Measurements from ENCODE around the gene KCNC4. TPM values are rescaled to one million over a fixed set of nuclear protein-coding genes. Genes with fewer than 3 reads are reported as not detected.
A peak's percentile ranks its signal among the peaks of the same experiment; 100 is the strongest.

KCNC4 gene
- total RNA-seq, 2 experiments from 2014 or later = 13.9 to 14.3 TPM

DNA sequence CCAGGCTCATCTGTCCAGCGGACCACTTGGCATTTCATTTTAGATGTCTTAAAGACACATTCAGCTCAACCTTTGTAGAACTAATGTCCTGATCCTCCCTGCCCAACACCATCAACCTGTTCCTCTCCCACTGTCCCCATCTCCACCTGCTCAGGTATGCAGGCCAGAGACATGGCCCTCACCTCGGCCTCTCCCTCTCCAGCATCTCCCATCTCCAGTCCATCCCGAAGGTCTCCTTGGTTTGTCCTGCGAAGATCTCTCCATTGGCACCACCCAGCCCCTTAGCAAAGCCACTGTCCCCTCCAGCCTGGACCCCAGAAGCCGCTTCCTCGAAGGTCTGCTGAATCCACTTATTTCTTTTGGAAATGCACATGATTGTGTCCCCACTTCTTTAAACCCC is 20.9 kb upstream of the KCNC4 start:
- H3K27ac Mint-ChIP-seq = no peak overlapping the region
- intact Hi-C loops (cut with DNase I, micrococcal nuclease) = loop anchor here in 1 of 2 experiments (10.0 kb wide), 1 partner anchor 416 kb away; the partner anchor contains the start of gene KCNA2
- no peak overlapping the region for H3K4me3 Mint-ChIP-seq
- no peak for DNase-seq
- no peaks in the 10 kb centered on the region for H3K36me3 Mint-ChIP-seq (ENCODE audit: low read depth)
- peaks cover 10% of the 10 kb centered on the region for H3K27me3 Mint-ChIP-seq
- ChIA-PET CTCF (interaction anchor here (0.6 to 2.6 kb wide), 2 partner anchors 7 to 13 kb away, joined by 3 to 7 read pairs; no protein-coding TSS in a partner anchor), POLR2A (no interaction called here)
- H3K9me3 Mint-ChIP-seq (ENCODE audit: low read depth) = no peaks in the 10 kb centered on the region
- ATAC-seq = no peak
- H3K4me1 Mint-ChIP-seq = peaks cover 8% of the 10 kb centered on the region

DNA sequence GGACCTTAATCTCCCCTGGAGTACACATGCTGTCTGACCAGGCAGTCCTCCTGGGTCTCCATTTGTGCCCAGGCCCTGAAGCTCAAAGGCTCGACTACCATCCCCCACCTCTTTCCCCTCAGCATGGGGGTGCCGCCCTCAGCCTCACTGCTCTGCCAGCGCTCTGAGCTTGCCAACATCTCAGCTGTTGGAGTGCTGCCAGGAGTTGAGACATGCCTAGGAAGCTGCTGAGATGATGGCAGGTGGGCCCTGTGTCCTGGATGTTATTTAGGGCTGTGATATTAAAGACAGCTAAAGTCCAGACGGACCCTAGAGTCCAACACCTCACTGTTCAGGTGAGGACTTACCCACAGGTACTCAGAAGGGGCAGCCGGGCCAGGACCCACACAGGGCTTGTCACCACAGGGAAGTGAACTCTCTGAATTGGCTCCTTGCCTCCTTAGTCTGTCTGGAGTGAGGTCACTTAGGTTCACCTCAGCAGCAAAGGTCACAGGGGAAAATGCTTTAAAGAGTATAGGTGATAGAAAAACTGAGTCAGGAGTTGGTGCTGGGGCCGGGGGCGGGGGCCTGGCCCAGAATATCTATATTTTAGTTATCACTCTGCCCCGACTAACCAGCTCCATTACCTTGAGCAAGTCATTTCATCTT is 19.7 kb upstream of the KCNC4 start:
- Mint-ChIP-seq H3K9me3 (ENCODE audit: low read depth) (no peaks in the 10 kb centered on the region), H3K27me3 (peaks cover 6% of the 10 kb centered on the region), H3K36me3 (ENCODE audit: low read depth) (no peaks in the 10 kb centered on the region), H3K27ac (no peak overlapping the region), H3K4me1 (peaks cover 8% of the 10 kb centered on the region), H3K4me3 (no peak overlapping the region)
- ATAC-seq (peak; percentile 87), DNase-seq (no peak)
- intact Hi-C loops (cut with DNase I, micrococcal nuclease) = no loop called here
- POLR2A ChIA-PET = no interaction called here
- CTCF ChIA-PET = interaction anchor here (0.5 to 5.2 kb wide), 7 partner anchors 13 to 418 kb away, joined by 3 to 31 read pairs (median 4); no protein-coding TSS in a partner anchor

DNA sequence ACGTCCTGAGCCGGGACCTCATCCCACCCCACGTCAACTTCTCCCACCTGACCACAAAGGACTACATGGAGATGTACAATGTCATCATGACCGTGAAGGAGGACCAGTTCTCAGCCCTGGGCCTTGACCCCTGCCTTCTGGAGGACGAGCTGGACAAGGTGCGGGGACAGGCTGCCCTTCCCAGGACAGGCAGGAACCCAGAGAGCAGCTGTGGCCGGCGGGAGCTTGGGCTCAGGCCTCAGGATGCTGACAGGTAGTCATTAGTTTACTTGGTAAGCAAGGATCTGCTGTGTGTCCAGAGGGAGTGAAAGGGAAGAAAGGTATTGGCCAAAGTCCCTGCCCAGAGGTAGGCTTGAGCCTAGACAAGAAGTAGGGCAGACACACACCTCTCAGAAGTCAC is 17.6 kb upstream of the KCNC4 start:
- CTCF ChIA-PET = interaction anchor here (0.6 to 5.2 kb wide), 3 partner anchors 11 to 1468 kb away, joined by 4 to 31 read pairs (median 4); no protein-coding TSS in a partner anchor
- POLR2A ChIA-PET = no interaction called here
- intact Hi-C loops (cut with DNase I, micrococcal nuclease) = no loop called here

DNA sequence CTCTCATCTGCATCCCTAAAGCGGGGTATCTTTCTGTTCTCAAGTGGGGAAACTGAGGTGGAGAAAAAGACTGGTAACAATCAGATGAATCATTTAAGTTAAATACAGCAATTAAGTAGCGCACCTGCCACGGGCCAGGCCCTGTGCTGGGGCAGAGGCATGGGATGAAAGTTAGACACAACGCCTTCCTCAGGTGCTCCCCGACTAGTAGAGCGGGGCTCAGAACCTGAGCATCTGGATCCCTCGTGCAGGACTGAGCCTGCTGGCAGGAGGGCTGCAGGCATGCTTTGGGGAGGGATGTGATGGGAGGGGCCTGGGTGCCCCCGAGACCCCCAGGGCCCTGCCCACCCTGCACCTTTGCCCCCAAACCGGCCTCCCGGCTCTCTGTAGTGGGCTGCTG is 14.9 kb upstream of the KCNC4 start:
- H3K4me1 Mint-ChIP-seq = peaks cover 8% of the 10 kb centered on the region
- intact Hi-C loops (cut with DNase I, micrococcal nuclease) = no loop called here
- no peak overlapping the region for H3K4me3 Mint-ChIP-seq
- POLR2A ChIA-PET = no interaction called here
- no peaks in the 10 kb centered on the region for H3K27me3 Mint-ChIP-seq
- ATAC-seq (no peak), DNase-seq (no peak)
- H3K36me3 Mint-ChIP-seq (ENCODE audit: low read depth) = no peaks in the 10 kb centered on the region
- H3K9me3 Mint-ChIP-seq (ENCODE audit: low read depth) = no peaks in the 10 kb centered on the region
- CTCF ChIA-PET = interaction anchor here (0.9 to 2.8 kb wide), 3 partner anchors 13 to 118 kb away, joined by 3 to 8 read pairs (median 3); no protein-coding TSS in a partner anchor
- H3K27ac Mint-ChIP-seq = no peak overlapping the region

More for the DNA sequence above, 17.6 kb upstream of the KCNC4 start:
- Mint-ChIP-seq H3K36me3 (ENCODE audit: low read depth) (no peaks in the 10 kb centered on the region), H3K4me3 (no peak overlapping the region), H3K4me1 (peaks cover 8% of the 10 kb centered on the region), H3K27me3 (peaks cover 2% of the 10 kb centered on the region), H3K27ac (no peak overlapping the region), H3K9me3 (ENCODE audit: low read depth) (no peaks in the 10 kb centered on the region)
- no peak for DNase-seq
- ATAC-seq = no peak

DNA sequence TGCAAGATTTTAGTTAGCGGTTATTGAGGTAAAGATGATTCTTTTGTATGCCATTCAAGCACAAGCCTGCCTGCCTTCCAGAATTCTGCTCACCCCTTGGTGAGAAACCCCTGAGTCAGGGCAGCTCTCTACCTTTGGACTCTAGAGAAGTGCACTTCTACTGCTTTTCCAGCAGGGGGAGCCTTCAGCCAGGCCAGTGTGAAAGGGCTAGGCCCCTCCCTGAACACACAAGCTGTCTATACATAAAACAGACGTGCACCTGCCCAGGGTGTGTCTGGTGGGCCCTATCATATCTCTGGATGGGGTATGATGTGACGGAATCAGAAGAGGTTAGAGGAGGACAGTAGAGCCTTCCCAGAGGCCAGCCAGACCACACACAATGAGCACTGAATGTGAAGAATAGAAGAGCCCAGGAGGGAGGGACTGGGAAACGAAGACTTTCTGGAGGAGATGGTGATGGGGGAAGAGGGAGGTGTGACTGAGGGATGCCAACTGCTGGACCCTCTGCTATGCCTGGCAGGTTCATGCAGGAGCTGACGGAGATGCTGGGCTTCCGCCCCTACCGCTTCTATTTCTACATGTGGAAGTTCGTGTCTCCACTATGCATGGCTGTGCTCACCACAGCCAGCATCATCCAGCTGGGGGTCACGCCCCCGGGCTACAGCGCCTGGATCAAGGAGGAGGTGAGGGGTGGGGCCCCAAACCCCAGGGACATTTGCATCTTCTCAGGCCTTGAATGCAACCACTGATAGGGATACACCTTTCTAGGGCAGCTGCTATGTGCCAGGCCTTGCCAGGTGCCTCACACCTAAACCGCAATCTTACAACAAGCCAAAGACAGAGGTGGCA is 13.0 kb upstream of the KCNC4 start:
- H3K27me3 Mint-ChIP-seq = no peaks in the 10 kb centered on the region
- H3K4me3 Mint-ChIP-seq = no peak overlapping the region
- ChIA-PET CTCF (interaction anchor here (0.6 to 3.3 kb wide), 32 partner anchors 8 to 586 kb away, joined by 3 to 35 read pairs (median 4); partner anchors contain the start of genes KCNC4 and RBM15), POLR2A (interaction anchor here (1.1 kb wide), 1 partner anchor 142 kb away, joined by 3 read pairs; the partner anchor contains the start of gene RBM15)
- intact Hi-C loops (cut with DNase I, micrococcal nuclease) = loop anchor here (1.0 kb wide), 2 partner anchors 263 to 299 kb away; no protein-coding TSS in a partner anchor
- H3K9me3 Mint-ChIP-seq (ENCODE audit: low read depth) = no peaks in the 10 kb centered on the region
- H3K36me3 Mint-ChIP-seq (ENCODE audit: low read depth) = no peaks in the 10 kb centered on the region
- peak; percentile 97 for ATAC-seq
- H3K27ac Mint-ChIP-seq = no peak overlapping the region
- H3K4me1 Mint-ChIP-seq = no peaks in the 10 kb centered on the region
- DNase-seq = peak; percentile 77

DNA sequence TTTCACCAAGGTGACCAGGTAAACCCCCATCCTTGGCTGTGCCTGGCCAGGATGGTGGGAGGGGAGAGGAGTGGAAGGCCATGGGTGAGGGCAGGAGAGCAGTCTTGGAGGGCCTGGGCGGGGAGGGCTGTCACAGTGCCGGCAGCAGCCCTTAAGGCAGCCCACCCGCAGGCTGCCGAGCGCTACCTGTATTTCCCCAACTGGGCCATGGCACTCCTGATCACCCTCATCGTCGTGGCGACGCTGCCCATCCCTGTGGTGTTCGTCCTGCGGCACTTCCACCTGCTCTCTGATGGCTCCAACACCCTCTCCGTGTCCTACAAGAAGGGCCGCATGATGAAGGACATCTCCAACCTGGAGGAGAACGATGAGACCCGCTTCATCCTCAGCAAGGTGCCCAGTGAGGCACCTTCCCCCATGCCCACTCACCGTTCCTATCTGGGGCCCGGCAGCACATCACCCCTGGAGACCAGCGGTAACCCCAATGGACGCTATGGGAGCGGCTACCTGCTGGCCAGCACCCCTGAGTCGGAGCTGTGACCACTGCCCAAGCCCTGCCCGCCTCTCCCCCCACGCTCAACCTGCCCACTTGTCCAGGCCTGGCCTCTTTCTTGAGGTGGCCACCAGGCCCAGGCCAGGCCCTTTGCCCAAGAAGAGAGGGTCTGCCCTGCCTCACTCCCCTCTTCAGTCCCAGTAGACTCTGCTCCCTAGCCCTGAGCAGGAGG is 12.0 kb upstream of the KCNC4 start:
- H3K4me1 Mint-ChIP-seq = peaks cover under 1% of the 10 kb centered on the region
- ChIA-PET POLR2A (no interaction called here), CTCF (interaction anchor here (0.8 to 3.3 kb wide), 11 partner anchors 10 to 585 kb away, joined by 3 to 35 read pairs (median 8); partner anchors contain the start of genes KCNC4 and RBM15)
- H3K27ac Mint-ChIP-seq = no peak overlapping the region
- ATAC-seq (no peak), DNase-seq (no peak)
- H3K4me3 Mint-ChIP-seq = no peak overlapping the region
- H3K27me3 Mint-ChIP-seq = no peaks in the 10 kb centered on the region
- intact Hi-C loops (cut with DNase I, micrococcal nuclease) = loop anchor here (1.0 kb wide), 2 partner anchors 262 to 298 kb away; no protein-coding TSS in a partner anchor
- no peaks in the 10 kb centered on the region for H3K9me3 Mint-ChIP-seq (ENCODE audit: low read depth)
- no peaks in the 10 kb centered on the region for H3K36me3 Mint-ChIP-seq (ENCODE audit: low read depth)

DNA sequence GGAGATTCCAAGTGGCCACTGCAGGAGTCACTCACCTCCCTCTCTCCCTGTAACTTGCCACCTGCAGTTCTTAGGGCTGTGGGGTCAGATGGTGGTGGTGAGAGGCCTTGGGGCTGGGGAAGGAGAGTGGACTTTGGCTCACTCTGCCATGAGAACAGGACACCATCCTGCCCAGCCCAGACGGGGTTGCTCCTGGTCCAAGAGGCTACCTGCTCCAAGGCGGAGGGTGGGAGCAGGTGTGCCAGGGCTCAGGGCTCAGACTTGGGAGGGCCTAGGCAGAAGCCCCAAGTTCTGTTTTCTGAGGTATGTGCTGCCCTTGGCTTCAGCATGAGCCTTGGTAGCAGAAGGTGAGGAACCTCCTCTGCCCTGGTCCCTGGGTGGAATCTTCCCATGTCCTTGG is 11.4 kb upstream of the KCNC4 start:
- no peaks in the 10 kb centered on the region for H3K36me3 Mint-ChIP-seq (ENCODE audit: low read depth)

DNA sequence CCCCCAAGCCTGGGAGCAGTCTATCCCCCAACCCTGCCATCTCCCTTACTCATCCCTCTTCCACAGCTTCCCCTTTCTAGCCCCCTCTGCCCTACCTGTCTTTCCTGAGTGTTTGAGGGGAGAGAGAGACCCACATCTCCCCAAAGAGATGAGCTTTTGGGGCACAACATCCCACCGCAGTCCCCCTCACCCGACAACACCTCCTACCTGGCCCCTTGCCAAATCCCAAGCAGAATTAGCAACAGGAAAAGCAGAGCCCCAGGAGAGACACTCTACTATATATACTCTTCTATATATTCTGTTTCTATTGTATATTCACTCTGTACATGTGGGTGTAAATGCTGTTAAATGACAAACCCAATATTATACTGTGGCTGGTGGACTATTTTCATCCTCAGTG is 9.9 kb upstream of the KCNC4 start:
- no peak for DNase-seq
- POLR2A ChIA-PET = no interaction called here
- intact Hi-C loops (cut with DNase I, micrococcal nuclease) = loop anchor here in 1 of 2 experiments (5.0 kb wide), 1 partner anchor 582 kb away; no protein-coding TSS in a partner anchor
- H3K27me3 Mint-ChIP-seq = no peaks in the 10 kb centered on the region
- peaks cover 7% of the 10 kb centered on the region for H3K4me1 Mint-ChIP-seq
- CTCF ChIA-PET = interaction anchor here (0.8 to 11.0 kb wide), 6 partner anchors 9 to 296 kb away, joined by 3 to 547 read pairs (median 8); no protein-coding TSS in a partner anchor
- H3K36me3 Mint-ChIP-seq (ENCODE audit: low read depth) = no peaks in the 10 kb centered on the region
- no peak overlapping the region for H3K4me3 Mint-ChIP-seq
- no peak for ATAC-seq
- no peak overlapping the region for H3K27ac Mint-ChIP-seq
- H3K9me3 Mint-ChIP-seq (ENCODE audit: low read depth) = no peaks in the 10 kb centered on the region

More for the DNA sequence above, 11.4 kb upstream of the KCNC4 start:
- no peaks in the 10 kb centered on the region for H3K9me3 Mint-ChIP-seq (ENCODE audit: low read depth)
- DNase-seq = no peak
- CTCF ChIA-PET = interaction anchor here (3.3 kb wide), 1 partner anchor 261 kb away, joined by 35 read pairs; no protein-coding TSS in a partner anchor
- intact Hi-C loops (cut with DNase I, micrococcal nuclease) = no loop called here
- no peaks in the 10 kb centered on the region for H3K27me3 Mint-ChIP-seq
- peaks cover 7% of the 10 kb centered on the region for H3K4me1 Mint-ChIP-seq
- no peak overlapping the region for H3K4me3 Mint-ChIP-seq
- H3K27ac Mint-ChIP-seq = no peak overlapping the region
- POLR2A ChIA-PET = no interaction called here
- no peak for ATAC-seq

DNA sequence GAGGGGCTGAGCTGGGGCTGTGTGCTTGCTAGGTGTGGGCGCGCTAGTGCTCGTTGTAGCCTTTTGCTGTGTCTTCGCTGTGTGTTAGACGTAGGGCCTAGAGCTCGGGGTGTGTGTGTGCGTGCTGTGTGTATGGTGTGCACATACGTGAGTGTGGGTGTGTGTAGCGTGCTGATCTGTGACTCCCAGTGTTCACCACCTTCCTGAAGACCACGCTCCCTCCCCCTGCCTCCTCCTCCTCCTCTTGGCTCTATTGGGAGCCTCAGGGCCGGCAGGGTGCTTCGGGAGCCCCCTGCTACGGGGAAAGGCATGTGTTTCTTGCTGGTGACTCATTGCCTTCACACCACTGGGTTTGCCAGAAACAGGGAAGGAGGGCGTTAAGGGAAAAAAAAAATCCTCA is 9.4 kb upstream of the KCNC4 start:
- Mint-ChIP-seq H3K4me3 (no peak overlapping the region), H3K9me3 (ENCODE audit: low read depth) (no peaks in the 10 kb centered on the region), H3K4me1 (peaks cover 7% of the 10 kb centered on the region), H3K27ac (no peak overlapping the region), H3K27me3 (no peaks in the 10 kb centered on the region), H3K36me3 (ENCODE audit: low read depth) (no peaks in the 10 kb centered on the region)
- no peak for DNase-seq
- no peak for ATAC-seq
- POLR2A ChIA-PET = no interaction called here
- CTCF ChIA-PET = interaction anchor here (0.6 to 11.0 kb wide), 13 partner anchors 8 to 368 kb away, joined by 3 to 547 read pairs (median 4); no protein-coding TSS in a partner anchor
- intact Hi-C loops (cut with DNase I, micrococcal nuclease) = loop anchor here in 1 of 2 experiments (5.0 kb wide), 1 partner anchor 582 kb away; no protein-coding TSS in a partner anchor

DNA sequence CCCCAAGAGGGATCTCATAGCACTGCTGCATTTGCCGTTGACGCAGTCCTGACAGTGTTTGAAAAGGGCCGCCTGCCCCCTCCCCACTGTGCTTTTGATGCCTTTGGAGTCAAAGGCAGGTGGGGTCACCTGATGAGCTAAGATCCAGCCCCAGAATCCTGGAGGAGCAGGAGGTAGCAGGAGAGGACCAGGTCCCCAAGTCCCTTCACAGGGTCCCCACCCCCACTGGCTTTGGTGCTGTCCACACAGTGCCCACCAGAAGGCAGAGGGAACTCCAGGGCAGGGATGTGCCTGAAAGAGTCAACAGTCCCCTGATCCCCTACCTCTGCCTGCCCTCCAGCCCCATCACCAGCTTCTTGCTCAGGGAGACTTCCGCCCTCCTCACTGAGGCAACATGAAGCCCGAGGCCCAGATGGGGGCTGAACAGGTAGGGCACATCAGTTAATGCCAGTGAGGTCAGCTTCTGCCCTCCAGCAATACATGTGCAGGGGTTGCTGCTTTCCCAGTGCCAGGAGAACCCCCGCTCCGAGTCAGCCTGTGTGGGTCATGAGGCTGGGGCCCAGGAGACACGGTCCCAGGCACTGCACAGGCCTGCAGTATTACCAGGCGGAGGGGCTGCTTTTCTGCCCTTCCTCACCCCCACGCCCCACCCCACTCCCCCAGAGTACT is 8.8 kb upstream of the KCNC4 start:
- H3K4me1 Mint-ChIP-seq = peaks cover 7% of the 10 kb centered on the region
- ATAC-seq = no peak
- H3K9me3 Mint-ChIP-seq (ENCODE audit: low read depth) = no peaks in the 10 kb centered on the region
- H3K4me3 Mint-ChIP-seq = no peak overlapping the region
- POLR2A ChIA-PET = no interaction called here
- intact Hi-C loops (cut with DNase I, micrococcal nuclease) = loop anchor here in 1 of 2 experiments (5.0 kb wide), 1 partner anchor 581 kb away; no protein-coding TSS in a partner anchor
- no peaks in the 10 kb centered on the region for H3K27me3 Mint-ChIP-seq
- no peak for DNase-seq
- H3K36me3 Mint-ChIP-seq (ENCODE audit: low read depth) = no peaks in the 10 kb centered on the region
- no peak overlapping the region for H3K27ac Mint-ChIP-seq
- CTCF ChIA-PET = interaction anchor here (0.6 to 11.0 kb wide), 16 partner anchors 8 to 367 kb away, joined by 3 to 547 read pairs (median 4); no protein-coding TSS in a partner anchor
